Measurements from ENCODE around the gene CLDN18.
A peak's percentile ranks its signal among the peaks of the same experiment; 100 is the strongest.

CLDN18 gene

GRCh38 chr3:138009476-138010272, at the start of gene CLDN18:
Gene CLDN18 (plus strand): TSS chr3:138010165. CDS start chr3:138010226, 61 bp downstream.
- no peak for DNase-seq

- no peak for DNase-seq
These were observed 47.7 kb upstream of the CLDN18 start for GRCh38 chr3:137962251-137962650.

- DNase-seq, result no peak
These were observed 46.5 kb upstream of the CLDN18 start for GRCh38 chr3:137963463-137963862.

GRCh38 chr3:137970914-137971831, 38.8 kb upstream of the CLDN18 start:
- DNase-seq, result peak; percentile 82

- DNase-seq, result no peak
These were observed 37.6 kb upstream of the CLDN18 start for GRCh38 chr3:137972396-137972795.

GRCh38 chr3:137978328-137978727, 31.6 kb upstream of the CLDN18 start:
- DNase-seq, result no peak

- no peak for DNase-seq
These were observed 22.2 kb upstream of the CLDN18 start for GRCh38 chr3:137987723-137988122.

GRCh38 chr3:137988152-137988551, 21.8 kb upstream of the CLDN18 start:
- DNase-seq, result no peak

GRCh38 chr3:137988982-137989381, 21.0 kb upstream of the CLDN18 start:
- DNase-seq, result no peak

- DNase-seq, result no peak
These were observed 19.5 kb upstream of the CLDN18 start for GRCh38 chr3:137990427-137990826.

- DNase-seq, result no peak
These were observed 17.4 kb upstream of the CLDN18 start for GRCh38 chr3:137992592-137992991.

GRCh38 chr3:137998121-137999042, 11.6 kb upstream of the CLDN18 start:
- no peak for DNase-seq

- no peak for DNase-seq
These were observed 6.9 kb upstream of the CLDN18 start for GRCh38 chr3:138003069-138003468.

- DNase-seq, result no peak
These were observed 4.3 kb upstream of the CLDN18 start for GRCh38 chr3:138005627-138006026.

- no peak for DNase-seq
These were observed 2.1 kb upstream of the CLDN18 start for GRCh38 chr3:138007898-138008297.

GRCh38 chr3:138010273-138010590, 267 bp downstream of the CLDN18 start:
- DNase-seq, result no peak

GRCh38 chr3:138011722-138012121, 1.8 kb downstream of the CLDN18 start:
- no peak for DNase-seq

- DNase-seq, result no peak
These were observed 2.6 kb downstream of the CLDN18 start for GRCh38 chr3:138012526-138012925.

GRCh38 chr3:138016065-138016464, 6.1 kb downstream of the CLDN18 start:
- no peak for DNase-seq

- no peak for DNase-seq
These were observed 9.5 kb downstream of the CLDN18 start for GRCh38 chr3:138019281-138020069.

- DNase-seq, result no peak
These were observed 13.8 kb downstream of the CLDN18 start for GRCh38 chr3:138023754-138024153.

GRCh38 chr3:138025553-138025952, 15.6 kb downstream of the CLDN18 start:
- no peak for DNase-seq

All from hematopoietic multipotent progenitor cell treated with erythropoietin and hydrocortisone succinate and interleukin-3 and kit ligand, for 4 days (in vitro differentiated cells).